ENCODE data around the gene LIM2.

Gene LIM2

GRCh38 chr19:51365965-51366388 is 21.8 kb downstream of the LIM2 start, which contains the start of gene ETFB:
Gene ETFB, minus strand, starts transcription at chr19:51366388. Its CDS starts 62 bp downstream, at chr19:51366326.
- peak within 1 kb of the TSS; percentile 93 for H3K4me3 ChIP-seq (ENCODE audit: low read depth, low read length)
- no peak for TF ChIP-seq CTCF (IDR thresholded peaks at IDR 0.05; ENCODE audit: insufficient read depth, low read depth, low read length, missing control alignments)
- DNase-seq (ENCODE audit: low read depth): no peak

- DNase-seq (ENCODE audit: low read depth): peak; percentile 36
- peak overlapping the region; percentile 93 for H3K4me3 ChIP-seq (ENCODE audit: low read depth, low read length)
- TF ChIP-seq CTCF (IDR thresholded peaks at IDR 0.05; ENCODE audit: insufficient read depth, low read depth, low read length, missing control alignments): no peak
These were observed 22.4 kb downstream of the LIM2 start for GRCh38 chr19:51365211-51365964.

- no peak overlapping the region for H3K4me3 ChIP-seq (ENCODE audit: low read depth, low read length)
- no peak for TF ChIP-seq CTCF (IDR thresholded peaks at IDR 0.05; ENCODE audit: insufficient read depth, low read depth, low read length, missing control alignments)
These were observed 23.3 kb downstream of the LIM2 start for GRCh38 chr19:51364200-51365106.

GRCh38 chr19:51361239-51361638 is 26.5 kb downstream of the LIM2 start:
- DNase-seq (ENCODE audit: low read depth): no peak
- no peak overlapping the region for H3K4me3 ChIP-seq (ENCODE audit: low read depth, low read length)
- TF ChIP-seq CTCF (IDR thresholded peaks at IDR 0.05; ENCODE audit: insufficient read depth, low read depth, low read length, missing control alignments): no peak

More at GRCh38 chr19:51364200-51365106, 23.3 kb downstream of the LIM2 start:
- no peak for DNase-seq (ENCODE audit: low read depth)

GRCh38 chr19:51359294-51359693 is 28.5 kb downstream of the LIM2 start:
- no peak overlapping the region for H3K4me3 ChIP-seq (ENCODE audit: low read depth, low read length)
- DNase-seq (ENCODE audit: low read depth): no peak
- no peak for TF ChIP-seq CTCF (IDR thresholded peaks at IDR 0.05; ENCODE audit: insufficient read depth, low read depth, low read length, missing control alignments)

GRCh38 chr19:51357952-51358351 is 29.8 kb downstream of the LIM2 start:
- DNase-seq (ENCODE audit: low read depth): no peak
- no peak overlapping the region for H3K4me3 ChIP-seq (ENCODE audit: low read depth, low read length)
- no peak for TF ChIP-seq CTCF (IDR thresholded peaks at IDR 0.05; ENCODE audit: insufficient read depth, low read depth, low read length, missing control alignments)

Data from GM12865 (cell line).